HG03108 (cell line): Measurements from ENCODE around the gene ASAH2B.

Experiments used
- ATAC-seq: cut with Tn5 transposase; IDR thresholded peaks from one replicate; pipeline ENCODE4 v1.9.1; 2021; ENCODE audit warnings: moderate library complexity; ENCODE audit not compliant: unreplicated experiment

ASAH2B gene

GRCh38 chr10:50796693-50797092 is 57.0 kb downstream of the ASAH2B start:
- ATAC-seq = no peak

DNA sequence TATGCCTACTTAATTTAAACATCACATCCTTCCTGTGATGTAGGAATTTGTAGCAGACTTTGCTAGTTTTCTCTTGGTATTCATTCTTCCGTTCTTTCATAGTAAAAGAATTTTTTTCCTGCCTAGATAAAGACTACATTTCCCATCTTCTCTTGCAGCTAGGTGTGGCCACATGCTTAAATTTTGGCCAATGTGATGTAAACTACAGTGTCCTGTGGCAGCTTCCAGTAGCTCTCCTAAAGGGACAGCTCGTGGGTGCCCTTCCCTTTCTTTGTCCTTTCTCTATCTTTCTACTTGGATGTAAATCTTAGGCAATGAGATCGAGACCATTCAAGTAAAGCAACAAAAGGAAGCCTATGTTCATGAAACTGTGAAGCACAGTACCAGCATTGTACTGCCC is 58.6 kb downstream of the ASAH2B start:
- no peak for ATAC-seq

- no peak for ATAC-seq
Measured at GRCh38 chr10:50799595-50799994, 59.9 kb downstream of the ASAH2B start.

DNA sequence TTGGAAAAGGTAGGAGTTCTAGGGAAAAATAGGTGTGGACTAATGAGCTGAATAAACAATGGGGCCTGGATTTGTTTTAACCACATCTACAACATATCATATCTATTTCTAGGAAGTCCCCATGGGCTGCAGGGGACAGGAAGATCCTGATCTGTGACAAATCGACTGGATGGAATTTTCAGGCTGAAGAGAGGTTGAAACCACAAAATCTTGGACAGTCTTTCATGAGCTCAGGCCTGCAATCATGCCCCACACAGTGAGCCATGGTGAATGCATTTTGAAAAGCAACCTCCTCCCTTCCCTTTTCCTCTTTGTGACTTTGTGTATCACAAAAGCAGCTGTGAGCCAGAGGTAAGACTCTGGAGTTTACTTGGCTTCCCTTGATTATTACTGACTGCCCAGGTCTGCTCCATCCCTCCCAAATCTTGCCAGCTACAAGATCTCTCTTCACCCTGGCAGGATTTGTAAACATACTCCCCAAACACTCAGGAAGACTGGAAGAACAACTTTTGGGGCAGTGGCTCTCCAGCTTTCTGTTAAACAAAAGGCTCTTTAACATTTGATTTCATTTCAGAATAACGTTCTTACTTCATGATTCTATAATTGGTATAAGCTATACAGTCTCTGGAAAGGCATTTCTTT is 66.4 kb downstream of the ASAH2B start:
- ATAC-seq = no peak

DNA sequence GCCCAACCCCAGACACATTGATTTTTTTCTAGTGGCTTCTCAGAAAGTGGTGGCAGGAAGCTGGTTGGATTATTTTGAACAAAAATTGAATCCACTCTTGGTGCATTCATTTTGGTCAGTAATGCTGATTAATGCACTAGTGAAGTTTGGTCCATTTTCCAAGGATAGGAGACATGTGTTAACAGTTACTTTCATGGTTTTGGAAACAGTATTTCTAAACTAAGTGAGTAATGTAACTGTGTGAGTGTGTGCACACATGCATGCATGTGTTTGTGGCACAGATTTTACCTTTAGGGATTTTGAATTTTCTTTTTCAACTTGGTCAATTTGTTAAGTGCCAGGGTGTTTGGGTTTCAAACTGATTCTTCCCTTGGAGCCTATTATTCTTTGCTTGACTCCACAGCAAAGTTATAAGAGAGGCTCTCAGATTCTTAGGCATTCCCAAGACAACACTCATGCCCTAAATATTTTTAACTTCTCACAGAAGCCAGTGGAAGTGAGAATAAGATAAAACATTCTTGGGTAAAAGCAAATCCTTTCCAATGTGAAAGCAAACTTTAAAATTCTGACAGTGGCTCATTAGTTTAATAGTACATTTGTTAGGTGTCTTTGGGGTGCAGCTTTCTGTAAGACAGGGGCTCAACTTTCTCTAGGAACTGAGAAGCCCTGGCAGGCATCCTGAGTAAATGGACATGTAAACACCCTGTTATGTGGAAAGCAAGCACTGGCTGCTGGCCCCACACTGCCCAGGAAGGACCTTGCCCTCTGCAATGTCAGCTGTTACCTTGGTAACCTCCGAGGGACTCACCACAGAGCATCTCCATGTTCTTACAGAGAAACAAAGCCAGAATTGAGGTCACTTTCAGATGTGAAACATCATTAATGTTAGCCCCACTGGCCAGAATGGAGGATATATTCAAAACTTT is 68.4 kb downstream of the ASAH2B start:
- no peak for ATAC-seq
